ENCODE measurements around the gene GALNT6.

GALNT6 gene

GRCh38 chr12:51318846-51319599, 72.2 kb downstream of the GALNT6 start:
- DNase-seq, result peak; percentile 22 to 27

DNA sequence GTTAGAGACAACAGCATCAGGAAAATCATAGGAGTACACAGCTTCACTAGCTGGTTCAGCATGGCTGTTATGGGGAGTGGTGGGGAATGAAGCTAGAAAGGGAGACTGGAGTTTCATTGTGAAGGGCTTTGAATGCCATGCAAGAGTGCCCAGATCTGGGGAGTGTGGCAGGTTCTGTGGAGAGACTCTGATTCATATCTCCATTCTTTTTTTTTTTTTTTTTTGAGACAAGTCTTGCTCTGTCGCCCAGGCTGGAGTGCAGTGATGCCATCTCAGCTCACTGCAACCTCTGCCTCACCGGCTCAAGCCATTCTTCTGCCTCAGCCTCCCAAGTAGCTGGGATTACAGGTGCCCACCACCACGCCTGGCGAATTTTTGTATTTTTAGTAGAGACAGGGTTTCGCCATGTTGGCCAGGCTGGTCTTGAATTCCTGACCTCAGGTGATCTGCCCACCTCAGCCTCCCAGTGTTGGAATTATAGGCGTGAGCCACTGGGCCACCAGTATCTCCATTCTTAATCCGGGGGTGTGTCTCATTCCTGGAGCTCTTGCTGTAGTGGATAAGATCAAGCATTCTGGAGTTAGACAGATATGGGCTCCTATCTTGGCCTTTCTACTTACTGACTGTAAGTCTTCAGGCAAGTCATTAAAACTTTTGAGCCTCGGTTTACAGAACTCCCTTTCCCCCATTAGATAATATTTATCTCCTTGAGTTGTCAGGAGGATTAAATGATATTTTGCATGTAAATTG, 73.0 kb downstream of the GALNT6 start:
- peak in 1 of 2 donors; percentile 18 for DNase-seq

DNA sequence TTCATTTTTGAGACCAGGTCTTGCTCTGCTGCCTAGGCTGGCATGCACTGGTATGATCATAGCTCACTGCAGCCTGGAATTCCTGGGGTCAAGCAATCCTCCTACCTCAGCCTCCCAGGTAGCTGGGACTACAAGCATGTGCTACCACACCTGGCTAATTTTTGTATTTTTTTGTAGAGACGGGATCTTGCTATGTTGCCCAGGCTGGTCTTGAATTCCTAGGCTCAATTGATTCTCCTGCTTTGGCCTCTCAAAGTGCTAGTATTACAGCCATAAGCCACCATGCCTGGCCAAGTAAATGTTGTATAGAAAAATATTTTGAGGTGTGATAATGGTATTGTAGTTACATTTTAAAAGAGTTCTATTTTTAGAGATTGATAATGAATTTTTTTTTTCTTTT, 79.8 kb downstream of the GALNT6 start:
- DNase-seq, result no peak

GRCh38 chr12:51307655-51308593, 83.3 kb downstream of the GALNT6 start:
- no peak for DNase-seq

DNA sequence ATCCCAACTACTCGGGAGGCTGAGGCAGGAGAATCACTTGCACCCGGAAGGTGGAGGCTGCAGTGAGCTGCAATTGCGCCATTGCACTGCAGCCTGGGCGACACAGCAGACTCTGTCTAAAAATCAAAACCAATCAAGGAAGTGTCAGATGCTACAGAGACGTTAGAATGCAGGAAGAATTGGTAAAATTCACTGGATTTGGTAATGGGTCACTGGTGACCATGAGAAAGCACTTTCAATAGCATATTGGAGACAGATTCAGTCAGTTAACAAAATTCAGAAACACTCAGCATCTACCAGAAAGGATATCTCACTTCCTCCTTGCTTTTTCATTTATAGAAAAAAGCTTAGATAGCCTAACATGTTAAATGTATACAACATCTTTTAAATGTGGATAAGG, 84.7 kb downstream of the GALNT6 start:
- DNase-seq, result no peak

Data from activated CD4-positive, alpha-beta T cell treated with anti-CD3 and anti-CD28 coated beads for 4 hours (primary cell).